NK-92 (cell line): Measurements from ENCODE around the gene OR51A7.
"Not testable (repeated sequence)": the region's sequence is repeated elsewhere in the genome, so short reads cannot be mapped to it uniquely, and the experiment has no call there.

Experiments
- DNase-seq: peaks from one replicate; lab custom pipeline; 2025; ENCODE audit not compliant: unreplicated experiment; lab: John Stamatoyannopoulos, UW

The OR51A7 gene, protein sequence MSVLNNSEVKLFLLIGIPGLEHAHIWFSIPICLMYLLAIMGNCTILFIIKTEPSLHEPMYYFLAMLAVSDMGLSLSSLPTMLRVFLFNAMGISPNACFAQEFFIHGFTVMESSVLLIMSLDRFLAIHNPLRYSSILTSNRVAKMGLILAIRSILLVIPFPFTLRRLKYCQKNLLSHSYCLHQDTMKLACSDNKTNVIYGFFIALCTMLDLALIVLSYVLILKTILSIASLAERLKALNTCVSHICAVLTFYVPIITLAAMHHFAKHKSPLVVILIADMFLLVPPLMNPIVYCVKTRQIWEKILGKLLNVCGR

GRCh38 chr11:4903484-4903883 is at the start of gene OR51A7:
OR51A7 (plus strand) TSS chr11:4903783; CDS start chr11:4907370, 3,587 bp downstream.
- no peak for DNase-seq

DNA sequence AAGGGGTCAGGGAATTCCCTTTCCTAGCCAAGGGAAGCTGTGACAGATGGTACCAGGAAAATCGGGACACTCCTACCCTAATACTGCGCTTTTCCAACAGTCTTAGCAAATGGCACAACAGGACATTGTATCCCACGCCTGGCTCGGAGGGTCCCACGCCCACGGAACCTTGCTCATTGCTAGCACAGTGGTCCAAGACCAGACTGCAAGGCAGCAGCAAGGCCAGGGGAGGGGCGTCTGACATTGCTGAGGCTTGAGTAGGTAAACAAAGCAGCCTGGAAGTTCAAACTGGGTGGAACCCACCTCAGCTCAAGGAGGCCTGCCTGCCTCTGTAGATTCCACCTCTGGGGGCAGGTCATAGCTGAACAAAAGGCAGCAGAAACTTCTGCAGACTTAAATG is 49.3 kb upstream of the OR51A7 start:
- not testable (repeated sequence) for DNase-seq

- DNase-seq = no peak
Observed at GRCh38 chr11:4862447-4863236, 40.9 kb upstream of the OR51A7 start.

- DNase-seq = no peak
Observed at GRCh38 chr11:4863876-4864275, 39.7 kb upstream of the OR51A7 start.

DNA sequence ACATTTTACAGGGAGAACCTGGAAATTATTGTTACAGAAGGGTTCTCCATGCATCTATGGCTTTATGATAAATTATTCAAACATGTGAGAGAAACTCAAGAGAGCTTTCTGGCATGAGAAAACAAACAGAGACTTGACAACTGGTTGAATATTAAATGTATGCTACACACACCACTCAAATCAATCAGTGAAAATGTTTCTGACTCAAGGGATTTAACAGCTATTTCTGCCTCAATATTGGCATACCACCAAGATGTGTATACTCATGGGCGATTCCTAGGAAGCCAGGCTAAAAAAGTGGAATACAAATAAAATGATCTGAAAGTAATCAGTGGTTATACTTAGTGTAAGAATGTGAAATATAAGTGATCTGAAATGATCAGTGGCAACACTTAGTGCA is 37.7 kb upstream of the OR51A7 start:
- no peak for DNase-seq

- no peak for DNase-seq
Observed at GRCh38 chr11:4881188-4881587, 22.4 kb upstream of the OR51A7 start.

- no peak for DNase-seq
Observed at GRCh38 chr11:4881860-4882500, 21.6 kb upstream of the OR51A7 start, which contains the start of gene OR51T1. OR51T1 (plus strand) TSS chr11:4881900; CDS start chr11:4881900, 0 bp downstream.

DNA sequence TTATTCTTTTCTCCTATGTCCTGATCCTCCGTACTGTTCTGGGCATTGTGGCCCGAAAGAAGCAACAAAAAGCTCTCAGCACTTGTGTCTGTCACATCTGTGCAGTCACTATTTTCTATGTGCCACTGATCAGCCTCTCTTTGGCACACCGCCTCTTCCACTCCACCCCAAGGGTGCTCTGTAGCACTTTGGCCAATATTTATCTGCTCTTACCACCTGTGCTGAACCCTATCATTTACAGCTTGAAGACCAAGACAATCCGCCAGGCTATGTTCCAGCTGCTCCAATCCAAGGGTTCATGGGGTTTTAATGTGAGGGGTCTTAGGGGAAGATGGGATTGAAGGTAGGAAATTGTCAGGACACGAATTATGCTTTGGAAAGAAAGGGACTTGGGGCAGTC is 21.0 kb upstream of the OR51A7 start:
- no peak for DNase-seq

GRCh38 chr11:4884361-4884760 is 19.2 kb upstream of the OR51A7 start:
- DNase-seq = no peak

DNA sequence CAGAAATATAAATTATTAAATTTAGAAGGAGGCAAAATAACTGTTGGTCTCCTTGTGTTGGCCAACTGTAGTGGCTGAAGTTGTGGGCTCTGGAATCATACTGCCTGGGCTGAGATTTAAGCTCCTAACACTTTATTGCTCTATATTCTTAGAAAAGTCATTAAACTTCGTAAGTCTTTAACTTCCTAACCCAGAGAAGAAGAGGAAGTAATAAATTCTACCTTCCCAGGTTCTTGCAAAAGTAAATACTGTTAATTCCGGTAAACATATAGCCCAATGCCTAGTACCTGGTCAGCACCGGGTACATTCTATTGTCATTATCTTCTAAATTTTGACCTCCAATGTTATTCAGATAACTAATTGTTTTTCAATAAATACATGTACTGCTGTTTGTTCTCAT is 17.4 kb upstream of the OR51A7 start:
- DNase-seq = no peak

DNA sequence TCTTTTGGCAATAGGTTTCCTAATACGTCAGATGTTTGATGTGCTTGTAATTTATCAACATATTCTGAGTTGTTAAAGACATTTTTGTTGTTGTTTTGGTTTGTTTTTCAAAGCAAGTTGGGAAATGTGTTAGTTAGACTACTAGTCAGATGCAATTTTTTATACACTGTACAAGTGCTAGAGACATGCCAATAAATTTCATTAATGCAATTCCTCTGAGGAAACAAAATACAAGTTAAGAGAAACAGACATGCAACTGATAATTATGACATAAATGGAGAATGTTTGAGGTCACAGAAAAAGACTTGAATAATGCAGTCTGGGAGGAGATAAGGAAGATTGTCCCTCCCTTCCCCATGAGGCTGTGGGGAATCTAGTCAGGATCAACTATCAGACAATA is 16.0 kb upstream of the OR51A7 start:
- no peak for DNase-seq

GRCh38 chr11:4890279-4890678 is 13.3 kb upstream of the OR51A7 start:
- DNase-seq = no peak

DNA sequence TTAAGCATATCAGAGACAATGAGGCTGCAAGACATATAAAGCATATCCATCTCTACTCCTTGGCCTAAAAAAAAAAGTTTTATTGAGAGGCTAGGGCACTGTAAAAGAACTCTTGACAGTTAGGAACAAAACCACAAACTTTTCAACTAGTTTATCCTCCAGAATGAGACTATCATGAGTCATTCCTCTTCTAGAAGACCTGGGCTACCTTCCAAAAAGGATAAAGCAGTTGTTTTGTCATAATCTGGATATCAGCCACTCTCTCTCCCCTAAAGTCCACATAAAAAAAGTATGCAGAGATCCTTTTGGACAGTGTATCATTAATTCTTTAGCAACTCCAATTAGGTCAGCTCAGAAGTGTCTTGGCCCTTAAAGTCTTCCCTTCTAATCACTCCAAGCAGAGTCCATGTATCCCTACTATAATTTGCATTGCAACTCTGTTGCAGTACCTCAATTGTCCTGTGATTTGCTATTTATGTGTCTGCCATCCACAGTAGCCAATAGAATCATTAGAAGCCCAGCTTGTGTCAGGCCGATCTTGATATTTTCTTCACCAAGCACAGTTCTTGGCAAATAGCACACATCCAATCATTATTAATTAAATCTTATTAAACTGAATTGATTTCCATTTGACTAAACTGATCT is 11.5 kb upstream of the OR51A7 start:
- DNase-seq = no peak

DNA sequence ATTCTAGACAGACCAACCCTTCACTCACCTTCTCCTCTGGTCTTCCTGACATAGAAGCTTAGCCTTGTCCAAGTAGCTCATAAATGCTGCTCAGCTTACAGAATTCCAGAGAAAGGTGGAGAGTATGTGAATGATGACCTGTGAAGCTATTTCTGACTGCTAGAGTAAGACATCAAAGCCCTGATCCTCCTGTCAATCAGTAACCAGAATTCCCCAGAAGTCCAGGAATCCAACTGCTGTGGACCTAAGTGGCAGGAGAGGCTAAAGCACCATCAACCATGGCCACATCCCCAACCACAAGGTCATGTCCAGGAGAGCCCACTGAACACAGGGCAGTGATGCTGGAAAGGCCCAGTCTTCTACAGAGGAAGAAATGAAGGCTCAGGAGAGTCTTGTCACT is 13.0 kb downstream of the OR51A7 start:
- DNase-seq = no peak

DNA sequence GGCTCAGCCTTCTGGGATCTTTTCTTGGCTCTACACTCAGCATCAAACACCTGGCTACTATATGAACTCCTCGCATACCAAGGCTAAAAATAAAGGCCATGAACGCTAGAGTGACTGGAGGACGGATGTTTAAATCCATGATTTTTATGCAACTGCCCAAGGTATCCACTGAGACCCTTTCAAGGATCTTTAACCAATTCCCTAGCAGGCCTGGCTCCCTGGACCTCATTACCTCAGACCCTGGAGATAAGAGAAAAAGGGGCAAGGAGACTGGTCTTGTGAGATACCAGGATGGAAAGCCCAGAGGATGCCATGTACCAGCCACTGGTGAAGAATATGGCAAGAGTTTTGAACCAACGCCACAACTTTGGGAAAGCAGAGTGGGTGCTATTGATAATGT is 15.7 kb downstream of the OR51A7 start, which contains the start of gene OR51G2:
OR51G2 (minus strand) TSS at position 101 of the 400 bp plus-strand sequence. CDS start 3,687 bp downstream, outside the sequence.
- no peak for DNase-seq

GRCh38 chr11:4921796-4922195 is 18.2 kb downstream of the OR51A7 start:
- DNase-seq = no peak

DNA sequence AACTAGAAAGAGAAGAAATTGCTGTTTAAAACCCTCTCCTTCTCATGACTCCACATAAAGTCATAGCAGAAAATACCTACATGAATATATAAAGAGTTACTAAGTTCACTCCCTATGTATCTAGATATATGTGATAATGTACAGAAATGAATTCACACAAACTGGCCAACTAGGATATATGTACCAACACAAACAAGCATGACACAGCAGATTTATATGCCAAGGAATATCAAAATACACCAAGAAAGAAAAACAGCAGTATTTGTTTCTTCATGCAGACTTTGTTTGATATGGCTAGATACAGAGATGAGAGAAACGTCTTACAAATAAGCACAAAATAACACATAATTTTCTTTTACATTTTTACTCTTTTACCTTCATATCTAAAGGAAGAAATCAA is 18.7 kb downstream of the OR51A7 start:
- no peak for DNase-seq

GRCh38 chr11:4924239-4924638 is 20.7 kb downstream of the OR51A7 start, which contains the start of gene OR51G1:
OR51G1 (minus strand) TSS chr11:4924339; CDS start chr11:4924339, 0 bp downstream.
- DNase-seq = no peak

- DNase-seq = no peak
Observed at GRCh38 chr11:4926608-4927007, 23.0 kb downstream of the OR51A7 start.

DNA sequence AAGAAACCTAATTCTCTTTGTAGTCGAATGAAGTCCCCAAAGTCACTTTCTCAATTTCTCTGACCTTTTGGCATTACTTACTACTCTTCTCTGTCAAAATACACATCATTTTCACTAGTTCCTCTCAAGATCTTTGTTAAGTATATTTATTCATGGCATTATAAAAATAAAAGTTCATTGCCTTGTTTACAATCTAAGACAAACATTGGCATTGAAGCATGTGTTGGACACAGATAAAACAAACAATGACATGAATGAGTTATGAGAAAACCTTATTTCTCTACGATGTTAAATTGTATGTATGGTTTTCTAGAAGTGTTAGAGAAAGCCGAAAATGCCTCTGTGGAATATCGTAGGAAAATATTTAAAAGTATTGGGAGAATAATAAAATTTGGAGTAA is 29.2 kb downstream of the OR51A7 start:
- no peak for DNase-seq

GRCh38 chr11:4936745-4937144 is 33.2 kb downstream of the OR51A7 start:
- no peak for DNase-seq
